Suprapubic skin (tissue), 4 donors: ENCODE results near the gene VSX1. TPM values are rescaled to one million over a fixed set of nuclear protein-coding genes. Genes with fewer than 3 reads are reported as not detected.
A peak's percentile ranks its signal among the peaks of the same experiment; 100 is the strongest.

Experiments used
- DNase-seq, 2 donors: peaks; one replicate each; pipeline ENCODE4 v3.0.0-alpha.2; 2019; ENCODE audit warnings: low spot score in 2 of 2
- H3K27ac ChIP-seq: fragments of 200-600 bp; sonication (generic); one replicate; pipeline ENCODE4 v1.5.1; 2019
- H3K27me3 ChIP-seq: fragments of 200-600 bp; sonication (generic); one replicate; pipeline ENCODE4 v1.5.1; 2019
- H3K36me3 ChIP-seq: fragments of 200-600 bp; sonication (generic); one replicate; pipeline ENCODE4 v1.5.1; 2019
- H3K4me1 ChIP-seq: fragments of 200-600 bp; sonication (generic); one replicate; pipeline ENCODE4 v1.5.1; 2019
- H3K4me3 ChIP-seq: fragments of 200-600 bp; sonication (generic); one replicate; pipeline ENCODE4 v1.5.1; 2019; ENCODE audit warnings: mild to moderate bottlenecking
- H3K9me3 ChIP-seq: fragments of 200-600 bp; sonication (generic); one replicate; pipeline ENCODE4 v1.5.1; 2019
- CTCF ChIP-seq, 2 donors: fragments of 200-600 bp in 1 of 2; fragments of 450-650 bp in 1 of 2; sonication (generic) in 1 of 2; IDR thresholded peaks; one replicate each; pipeline ENCODE4 v1.5.1; 2016 to 2019; ENCODE audit warnings: antibody characterized with exemption in 2 of 2, mild to moderate bottlenecking in 1 of 2, moderate library complexity in 1 of 2
- EP300 ChIP-seq: sonication (generic); formaldehyde crosslinking; IDR thresholded peaks from one replicate; pipeline ENCODE4 v1.6.1; 2017; ENCODE audit warnings: antibody characterized with exemption
- POLR2A ChIP-seq, 2 donors: fragments of 450-650 bp; IDR thresholded peaks; one replicate each; pipeline ENCODE4 v1.6.1; 2017; ENCODE audit warnings: antibody characterized with exemption in 2 of 2, mild to moderate bottlenecking in 2 of 2, moderate library complexity in 2 of 2
- POLR2AphosphoS5 ChIP-seq, 3 donors: sonication (generic); formaldehyde crosslinking; IDR thresholded peaks; one replicate each; pipeline ENCODE4 v1.6.1; 2017; ENCODE audit warnings: antibody characterized with exemption in 3 of 3
- WGBS: methylation state at CpG from one replicate; pipeline ENCODE4 v1.1.5; 2018; 5-methylcytosine and 5-hydroxymethylcytosine counted together
- total RNA-seq, 4 donors: library from RNA; depleted of rRNA; stranded (reverse); fragments of >200 nt; gene quantifications; one replicate each; pipeline ENCODE4 v1.1.0, GENCODE V29; 2016

The VSX1 gene
- total RNA-seq, 4 donors from 2014 or later: not detected

- 80% methylated on average over 7 of the region's 7 CpGs for WGBS
- H3K27ac ChIP-seq: no peak overlapping the region
- TF ChIP-seq CTCF (IDR thresholded peaks at IDR 0.05) (no peak), EP300 (no peak), POLR2AphosphoS5 (IDR thresholded peaks at IDR 0.05) (no peak), POLR2A (IDR thresholded peaks at IDR 0.05) (no peak)
Observed at GRCh38 chr20:25062841-25063240, 19.1 kb downstream of the VSX1 start.

GRCh38 chr20:25061821-25062530 is 20.0 kb downstream of the VSX1 start:
- Histone ChIP-seq H3K27me3 (peaks cover 7% of the 10 kb centered on the region), H3K9me3 (no peaks in the 10 kb centered on the region), H3K4me3 (no peak overlapping the region), H3K27ac (no peak overlapping the region), H3K4me1 (peaks cover 30% of the 10 kb centered on the region), H3K36me3 (no peaks in the 10 kb centered on the region)
- TF ChIP-seq CTCF (IDR thresholded peaks at IDR 0.05): no peak
- no peak for TF ChIP-seq POLR2A (IDR thresholded peaks at IDR 0.05)
- no peak for TF ChIP-seq EP300
- TF ChIP-seq POLR2AphosphoS5 (IDR thresholded peaks at IDR 0.05): no peak
- peak in 1 of 2 donors; percentile 51 for DNase-seq
- 82% methylated on average over 10 of the region's 15 CpGs for WGBS

More at GRCh38 chr20:25062841-25063240, 19.1 kb downstream of the VSX1 start:
- Histone ChIP-seq H3K27me3 (peaks cover 7% of the 10 kb centered on the region), H3K36me3 (no peaks in the 10 kb centered on the region), H3K4me3 (no peak overlapping the region), H3K9me3 (no peaks in the 10 kb centered on the region), H3K4me1 (peaks cover 28% of the 10 kb centered on the region)
- no peak for DNase-seq

- Histone ChIP-seq H3K27me3 (peaks cover 7% of the 10 kb centered on the region), H3K27ac (no peak overlapping the region), H3K36me3 (no peaks in the 10 kb centered on the region), H3K4me3 (no peak overlapping the region), H3K4me1 (peaks cover 37% of the 10 kb centered on the region), H3K9me3 (no peaks in the 10 kb centered on the region)
- no peak for TF ChIP-seq POLR2AphosphoS5 (IDR thresholded peaks at IDR 0.05)
- no peak for TF ChIP-seq POLR2A (IDR thresholded peaks at IDR 0.05)
- no peak for TF ChIP-seq EP300
- no peak for TF ChIP-seq CTCF (IDR thresholded peaks at IDR 0.05)
- 86% methylated on average over 7 of the region's 7 CpGs for WGBS
- no peak for DNase-seq
Observed at GRCh38 chr20:25061103-25061799, 20.7 kb downstream of the VSX1 start.

- no peaks in the 10 kb centered on the region for H3K36me3 ChIP-seq
- H3K27me3 ChIP-seq: peaks cover 7% of the 10 kb centered on the region
- 69% methylated on average over 8 of the region's 8 CpGs for WGBS
- TF ChIP-seq POLR2A (IDR thresholded peaks at IDR 0.05) (no peak), CTCF (IDR thresholded peaks at IDR 0.05) (no peak), POLR2AphosphoS5 (IDR thresholded peaks at IDR 0.05) (no peak), EP300 (no peak)
- DNase-seq: peak in 1 of 2 donors; percentile 49
- H3K4me3 ChIP-seq: no peak overlapping the region
- H3K4me1 ChIP-seq: peaks cover 42% of the 10 kb centered on the region
- H3K9me3 ChIP-seq: no peaks in the 10 kb centered on the region
- H3K27ac ChIP-seq: no peak overlapping the region
Observed at GRCh38 chr20:25059866-25060465, 22.0 kb downstream of the VSX1 start.
